Measurements from ENCODE around the gene ZFAND2A.

- no peak for TF ChIP-seq RARB (CRISPR knock-in tag; IDR thresholded peaks at IDR 0.05)
- no peak for TF ChIP-seq TOX (CRISPR knock-in tag; IDR thresholded peaks at IDR 0.05; ENCODE audit: borderline replicate concordance)
- no peak for TF ChIP-seq ARNTL (CRISPR knock-in tag; IDR thresholded peaks at IDR 0.05; ENCODE audit: borderline replicate concordance, low read depth)
- TF ChIP-seq ZFP30 (CRISPR knock-in tag; IDR thresholded peaks at IDR 0.05): no peak
- no peak for TF ChIP-seq POU6F1 (CRISPR knock-in tag; IDR thresholded peaks at IDR 0.05; ENCODE audit: borderline replicate concordance, low read depth)
- TF ChIP-seq TSHZ2 (CRISPR knock-in tag; IDR thresholded peaks at IDR 0.05): no peak
- TF ChIP-seq PATZ1 (CRISPR knock-in tag; IDR thresholded peaks at IDR 0.05; ENCODE audit: borderline replicate concordance): no peak
- TF ChIP-seq, protein P1, sequence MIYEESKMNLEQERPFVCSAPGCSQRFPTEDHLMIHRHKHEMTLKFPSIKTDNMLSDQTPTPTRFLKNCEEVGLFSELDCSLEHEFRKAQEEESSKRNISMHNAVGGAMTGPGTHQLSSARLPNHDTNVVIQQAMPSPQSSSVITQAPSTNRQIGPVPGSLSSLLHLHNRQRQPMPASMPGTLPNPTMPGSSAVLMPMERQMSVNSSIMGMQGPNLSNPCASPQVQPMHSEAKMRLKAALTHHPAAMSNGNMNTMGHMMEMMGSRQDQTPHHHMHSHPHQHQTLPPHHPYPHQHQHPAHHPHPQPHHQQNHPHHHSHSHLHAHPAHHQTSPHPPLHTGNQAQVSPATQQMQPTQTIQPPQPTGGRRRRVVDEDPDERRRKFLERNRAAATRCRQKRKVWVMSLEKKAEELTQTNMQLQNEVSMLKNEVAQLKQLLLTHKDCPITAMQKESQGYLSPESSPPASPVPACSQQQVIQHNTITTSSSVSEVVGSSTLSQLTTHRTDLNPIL (CRISPR knock-in tag; IDR thresholded peaks at IDR 0.05; ENCODE audit: low read depth): no peak
- no peak for TF ChIP-seq OSR1 (CRISPR knock-in tag; IDR thresholded peaks at IDR 0.05)
- TF ChIP-seq BACH2 (CRISPR knock-in tag; IDR thresholded peaks at IDR 0.05; ENCODE audit: borderline replicate concordance): no peak
- TF ChIP-seq ZC3H10 (CRISPR knock-in tag; IDR thresholded peaks at IDR 0.05): no peak
- no peak for TF ChIP-seq ZNF8 (CRISPR knock-in tag; IDR thresholded peaks at IDR 0.05)
These were observed 40.0 kb upstream of the ZFAND2A start for GRCh38 chr7:1200045-1200444.
